Transverse colon (tissue), 4 donors: ENCODE results near the gene LHFPL5. TPM values are rescaled to one million over a fixed set of nuclear protein-coding genes. Genes with fewer than 3 reads are reported as not detected.

Experiments
- DNase-seq: peaks from one replicate; pipeline ENCODE4 v3.0.0-alpha.2; 2019
- H3K27ac ChIP-seq, 4 donors: fragments of 200-600 bp; sonication (generic); 2 replicates each; pipeline ENCODE4 v1.5.1; 2016 to 2018; ENCODE audit warnings: inconsistent platforms in 4 of 4
- H3K27me3 ChIP-seq: fragments of 200-600 bp; sonication (generic); 2 replicates; pipeline ENCODE4 v1.5.1; 2017; ENCODE audit warnings: inconsistent platforms
- H3K36me3 ChIP-seq, 4 donors: fragments of 200-600 bp; sonication (generic); 2 replicates each; pipeline ENCODE4 v1.5.1; 2017 to 2019; ENCODE audit warnings: inconsistent platforms in 4 of 4
- H3K4me1 ChIP-seq, 4 donors: fragments of 200-600 bp; sonication (generic); 2 replicates each; pipeline ENCODE4 v1.5.1; 2017 to 2020; ENCODE audit warnings: inconsistent platforms in 4 of 4
- H3K4me3 ChIP-seq, 4 donors: fragments of 200-600 bp; sonication (generic); 1 replicate in 1 of 4; 2 replicates in 3 of 4; pipeline versions ENCODE4 v1.5.1 to v1.6.1; 2017 to 2019; ENCODE audit warnings: inconsistent platforms in 4 of 4
- H3K9me3 ChIP-seq, 2 donors: fragments of 200-600 bp; sonication (generic); 2 replicates each; pipeline ENCODE4 v1.5.1; 2017 to 2019; ENCODE audit warnings: inconsistent platforms in 2 of 2
- CTCF ChIP-seq, 5 experiments: fragments of 200-600 bp in 3 of 5; fragments of 450-650 bp in 2 of 5; sonication (generic) in 3 of 5; IDR thresholded peaks; 1 replicate in 2 of 5; 2 replicates in 3 of 5; pipeline ENCODE4 v1.5.1; 2016 to 2017; ENCODE audit warnings: antibody characterized with exemption in 5 of 5, inconsistent platforms in 3 of 5, mild to moderate bottlenecking in 2 of 5, moderate library complexity in 1 of 5
- EP300 ChIP-seq: sonication (generic); formaldehyde crosslinking; IDR thresholded peaks from one replicate; pipeline ENCODE4 v1.6.1; 2017; ENCODE audit warnings: antibody characterized with exemption, low read depth
- POLR2A ChIP-seq: fragments of 450-650 bp; IDR thresholded peaks from one replicate; pipeline ENCODE4 v1.6.1; 2016; ENCODE audit warnings: antibody characterized with exemption, mild to moderate bottlenecking, moderate library complexity
- POLR2AphosphoS5 ChIP-seq, 3 donors: sonication (generic); formaldehyde crosslinking; IDR thresholded peaks; one replicate each; pipeline ENCODE4 v1.6.1; 2016; ENCODE audit warnings: antibody characterized with exemption in 3 of 3
- WGBS, 2 donors: methylation state at CpG; one replicate each; pipeline ENCODE4 v1.1.5; 2018; ENCODE audit warnings: low coverage in 1 of 2; 5-methylcytosine and 5-hydroxymethylcytosine counted together
- in situ Hi-C, 4 donors: fragments of 200-750 bp; cut with MboI; loops; one replicate each; pipeline versions ENCODE4 v1.15.0 to v1.15.1; 2017; ENCODE audit warnings: low sequenced_read_pairs in 3 of 4, low pct_ligation_motif_present in 1 of 4, low pct_unique_long_range_greater_than_20kb in 1 of 4
- intact Hi-C: fragments of 100-400 bp; cut with DNase I; formaldehyde crosslinking; loops from one replicate; pipeline ENCODE4 v1.15.1; 2023; ENCODE audit warnings: low total_unique reads
- total RNA-seq, 4 donors: library from RNA; depleted of rRNA; stranded (reverse); fragments of >200 nt; gene quantifications; one replicate each; pipeline ENCODE4 v1.1.0, GENCODE V29; 2016

LHFPL5 gene
- total RNA-seq, 4 donors from 2014 or later = not detected

GRCh38 chr6:35794536-35795452 is 10.4 kb upstream of the LHFPL5 start:
- intact Hi-C loops (no loop called here), in situ Hi-C loops (loop anchor here in 1 of 4 donors (25.0 kb wide), 1 partner anchor 1818 kb away; no protein-coding TSS in a partner anchor)
- H3K9me3 ChIP-seq = no peaks in the 10 kb centered on the region
- DNase-seq = no peak
- no peak for TF ChIP-seq POLR2A
- TF ChIP-seq CTCF (IDR thresholded peaks at IDR 0.05) = no peak
- TF ChIP-seq POLR2AphosphoS5 (IDR thresholded peaks at IDR 0.05) = no peak
- TF ChIP-seq EP300 = no peak
- H3K4me1 ChIP-seq = no peaks in the 10 kb centered on the region
- peaks cover 14% of the 10 kb centered on the region for H3K27me3 ChIP-seq
- no peak overlapping the region for H3K27ac ChIP-seq
- WGBS, 2 donors = 89 to 91% methylated on average over 10 to 17 of the region's 17 CpGs
- H3K36me3 ChIP-seq = no peaks in the 10 kb centered on the region
- no peak overlapping the region for H3K4me3 ChIP-seq

DNA sequence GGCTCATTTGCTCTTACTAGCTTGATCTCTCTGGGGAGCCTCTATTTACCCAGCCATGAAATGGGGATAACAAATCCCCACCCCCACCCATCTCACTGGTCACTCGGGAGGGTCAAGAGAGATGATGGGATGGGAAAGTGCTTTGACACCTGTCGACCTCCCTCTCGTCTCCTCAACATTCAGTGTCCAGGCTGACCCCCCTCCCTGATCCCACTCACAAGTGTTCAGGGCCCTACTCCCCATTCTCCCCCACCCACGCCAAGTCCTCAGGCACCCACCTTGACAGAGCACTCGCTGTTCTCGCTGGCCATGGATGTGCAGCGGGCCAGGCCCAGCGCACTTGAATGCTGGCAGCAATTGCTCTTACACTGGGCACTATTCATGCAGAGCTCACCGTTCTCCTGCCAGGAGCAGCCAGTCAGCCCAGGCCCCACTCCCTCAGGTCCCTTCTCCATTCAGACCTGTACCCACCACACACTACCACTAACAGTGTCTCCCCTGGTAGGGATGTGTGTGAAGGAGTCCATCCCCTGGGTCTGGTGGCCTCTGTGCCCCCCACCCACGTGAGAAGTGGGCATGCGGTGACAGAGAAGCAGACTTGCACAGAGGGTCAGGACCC is 9.6 kb upstream of the LHFPL5 start:
- no peak for DNase-seq
- H3K4me1 ChIP-seq = no peaks in the 10 kb centered on the region
- H3K27me3 ChIP-seq = peaks cover 10% of the 10 kb centered on the region
- intact Hi-C loops (no loop called here), in situ Hi-C loops (loop anchor here in 1 of 4 donors (25.0 kb wide), 1 partner anchor 1817 kb away; no protein-coding TSS in a partner anchor)
- 81 to 83% methylated on average over 7 to 11 of the region's 11 CpGs for WGBS, 2 donors
- no peak for TF ChIP-seq POLR2A
- TF ChIP-seq EP300 = no peak
- TF ChIP-seq CTCF (IDR thresholded peaks at IDR 0.05) = no peak
- TF ChIP-seq POLR2AphosphoS5 (IDR thresholded peaks at IDR 0.05) = no peak
- H3K27ac ChIP-seq = no peak overlapping the region
- H3K36me3 ChIP-seq = no peaks in the 10 kb centered on the region
- no peaks in the 10 kb centered on the region for H3K9me3 ChIP-seq
- H3K4me3 ChIP-seq = no peak overlapping the region

DNA sequence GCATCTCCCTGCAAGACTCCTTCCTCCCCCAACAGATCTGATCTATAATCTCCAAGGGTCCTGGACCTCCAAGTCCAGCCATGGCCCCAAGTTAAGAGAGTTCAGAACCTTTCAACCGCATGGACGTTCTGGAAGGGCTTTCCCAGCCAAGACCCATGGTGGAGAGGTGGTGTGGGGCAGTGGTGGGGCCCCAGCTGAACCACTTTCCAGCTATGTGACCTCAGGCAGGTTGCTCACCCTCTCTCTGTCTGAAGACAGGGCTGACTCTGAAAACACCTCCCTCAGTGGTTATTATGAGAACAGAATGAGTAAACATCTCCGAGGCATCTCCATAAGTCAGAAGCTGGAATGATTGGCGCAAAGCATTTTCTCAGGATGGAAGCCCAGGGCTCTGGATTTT is 8.9 kb upstream of the LHFPL5 start:
- 60 to 75% methylated on average over 3 to 4 of the region's 4 CpGs for WGBS, 2 donors
- Histone ChIP-seq H3K4me3 (no peak overlapping the region), H3K27me3 (peaks cover 10% of the 10 kb centered on the region), H3K9me3 (no peaks in the 10 kb centered on the region), H3K4me1 (no peaks in the 10 kb centered on the region), H3K36me3 (no peaks in the 10 kb centered on the region), H3K27ac (no peak overlapping the region)
- intact Hi-C loops (no loop called here), in situ Hi-C loops (loop anchor here in 1 of 4 donors (25.0 kb wide), 1 partner anchor 1816 kb away; no protein-coding TSS in a partner anchor)
- TF ChIP-seq POLR2AphosphoS5 (IDR thresholded peaks at IDR 0.05) = no peak
- no peak for TF ChIP-seq EP300
- TF ChIP-seq POLR2A = no peak
- no peak for TF ChIP-seq CTCF (IDR thresholded peaks at IDR 0.05)
- no peak for DNase-seq

- peaks cover under 1% of the 10 kb centered on the region for H3K27me3 ChIP-seq
- H3K36me3 ChIP-seq = no peaks in the 10 kb centered on the region
- in situ Hi-C loops (loop anchor here in 1 of 4 donors (25.0 kb wide), 1 partner anchor 1814 kb away; no protein-coding TSS in a partner anchor), intact Hi-C loops (loop anchor here (1.0 kb wide), 1 partner anchor 11 kb away; no protein-coding TSS in a partner anchor)
- no peak overlapping the region for H3K4me3 ChIP-seq
- H3K27ac ChIP-seq = no peak overlapping the region
- H3K9me3 ChIP-seq = no peaks in the 10 kb centered on the region
- WGBS, 2 donors = 84% methylated on average over 6 to 8 of the region's 8 CpGs
- DNase-seq = no peak
- H3K4me1 ChIP-seq = no peaks in the 10 kb centered on the region
- TF ChIP-seq POLR2A (no peak), POLR2AphosphoS5 (IDR thresholded peaks at IDR 0.05) (no peak), EP300 (no peak), CTCF (IDR thresholded peaks at IDR 0.05) (no peak)
These were observed 7.2 kb upstream of the LHFPL5 start for GRCh38 chr6:35797837-35798526.
